KMS-11 (cell line): ENCODE results near the gene ZC2HC1C.
A peak's percentile ranks its signal among the peaks of the same experiment; 100 is the strongest.

Experiments
- H2AFZ ChIP-seq: fragments of 200-600 bp; sonication (generic); 2 replicates; pipeline ENCODE4 v1.6.1; 2016; ENCODE audit warnings: antibody characterized with exemption, mixed run types, low read depth
- H3K27ac ChIP-seq: fragments of 200-600 bp; sonication (generic); 2 replicates; pipeline ENCODE4 v1.6.1; 2016; ENCODE audit warnings: mild to moderate bottlenecking, mixed run types
- H3K27me3 ChIP-seq: fragments of 200-600 bp; sonication (generic); 2 replicates; pipeline ENCODE4 v1.6.1; 2017; ENCODE audit warnings: mild to moderate bottlenecking, low read depth, mixed run types, moderate library complexity; ENCODE audit not compliant: insufficient read depth
- H3K36me3 ChIP-seq: fragments of 200-600 bp; sonication (generic); 2 replicates; pipeline ENCODE4 v1.6.1; 2017; ENCODE audit warnings: mild to moderate bottlenecking, mixed run types; ENCODE audit not compliant: insufficient read depth
- H3K4me1 ChIP-seq: fragments of 200-600 bp; sonication (generic); 2 replicates; pipeline ENCODE4 v1.6.1; 2016; ENCODE audit warnings: mild to moderate bottlenecking, low read depth, mixed run types; ENCODE audit not compliant: poor library complexity, severe bottlenecking
- H3K4me2 ChIP-seq: fragments of 200-600 bp; sonication (generic); 2 replicates; pipeline ENCODE4 v1.7.0; 2016; ENCODE audit warnings: mild to moderate bottlenecking, mixed run types
- H3K4me3 ChIP-seq: fragments of 200-600 bp; sonication (generic); IDR thresholded peaks from 2 replicates; pipeline ENCODE4 v1.6.1; 2017; ENCODE audit warnings: low read depth, low read length, mixed read lengths; ENCODE audit not compliant: insufficient read depth
- H3K79me2 ChIP-seq: fragments of 200-600 bp; sonication (generic); 2 replicates; pipeline ENCODE4 v1.6.1; 2016; ENCODE audit warnings: low read depth, mixed run types; ENCODE audit not compliant: insufficient read depth
- H3K9ac ChIP-seq: fragments of 200-600 bp; sonication (generic); 2 replicates; pipeline ENCODE4 v1.6.1; 2016; ENCODE audit warnings: mild to moderate bottlenecking, mixed run types
- H4K20me1 ChIP-seq: fragments of 200-600 bp; sonication (generic); 2 replicates; pipeline ENCODE4 v1.6.1; 2016; ENCODE audit warnings: mild to moderate bottlenecking, mixed run types; ENCODE audit not compliant: insufficient read depth
- CTCF ChIP-seq: fragments of 200-600 bp; sonication (generic); conservative IDR thresholded peaks from 2 replicates; pipeline ENCODE4 v1.6.1; 2017; ENCODE audit warnings: low read depth, mild to moderate bottlenecking, antibody characterized with exemption, low read length, moderate library complexity, mixed read lengths

The ZC2HC1C gene

DNA sequence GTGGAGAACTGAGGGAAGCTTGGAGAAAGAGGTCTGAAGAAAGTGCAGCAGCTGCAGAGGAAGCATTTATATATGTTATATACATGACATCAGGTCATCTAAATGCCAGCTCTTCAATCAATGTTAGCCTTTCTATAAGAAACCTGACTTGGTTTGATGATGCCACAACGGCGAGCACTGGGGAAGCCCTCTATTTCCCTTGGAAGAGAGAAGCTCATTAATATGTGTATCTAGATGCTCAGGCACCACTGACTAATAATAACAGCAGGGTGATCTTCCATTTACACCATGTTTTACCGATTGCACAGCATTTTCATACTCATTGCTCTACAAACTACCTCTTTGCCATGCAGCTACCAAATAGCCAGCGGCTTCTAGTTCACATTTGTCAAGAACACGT, 6.4 kb upstream of the ZC2HC1C start:
- Histone ChIP-seq H2AFZ (peak overlapping the region; percentile 58), H3K4me1 (peaks cover 5% of the 10 kb centered on the region), H3K27ac (no peak overlapping the region)

DNA sequence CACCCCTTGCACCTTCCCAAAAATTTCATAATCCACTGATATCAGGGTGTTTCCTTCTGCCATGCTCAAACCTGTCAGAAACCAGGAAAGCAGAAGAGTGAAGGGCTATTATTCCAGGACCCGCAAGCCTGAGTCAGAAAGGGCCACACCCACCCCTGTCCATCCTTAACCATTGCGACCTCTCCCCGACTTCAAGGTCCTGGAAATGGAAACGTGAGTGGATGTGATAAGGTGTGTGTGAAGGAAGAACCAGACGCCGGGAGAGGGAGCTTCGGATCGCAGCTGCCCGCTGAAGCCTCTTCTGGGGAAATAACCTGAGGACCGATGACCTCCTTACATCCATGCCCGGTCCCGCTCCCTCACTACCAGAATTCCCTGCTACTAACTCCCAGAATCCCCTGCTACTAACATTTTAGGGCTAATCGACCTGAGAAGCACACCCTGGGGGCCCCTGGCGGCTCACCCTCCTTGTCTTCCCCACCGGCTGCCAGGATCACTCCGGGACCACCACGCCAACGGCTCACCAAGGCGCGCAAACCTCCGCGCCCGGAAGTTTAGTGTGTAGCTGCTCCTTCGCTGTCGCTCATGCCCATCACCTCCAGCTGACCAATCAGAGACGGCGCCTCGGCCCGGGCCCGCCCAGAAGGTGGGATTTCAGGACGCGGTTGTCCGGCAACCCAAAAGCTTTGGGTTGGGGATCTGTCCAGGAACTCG, 5.8 kb upstream of the ZC2HC1C start, which contains the start of gene ACYP1:
Gene ACYP1, minus strand, starts transcription at position 534 of the 714 bp plus-strand sequence. Its CDS starts 471 bp downstream, at position 63.
- TF ChIP-seq CTCF = no peak
- Histone ChIP-seq H3K27me3 (no peaks in the 10 kb centered on the region), H3K27ac (no peak within 1 kb of the TSS), H3K36me3 (no peaks in the 10 kb centered on the region), H3K79me2 (peaks cover 13% of the 10 kb centered on the region; the same call in 1 of the 2 replicates), H3K4me2 (peak within 1 kb of the TSS; percentile 63), H4K20me1 (no peaks in the 10 kb centered on the region), H3K4me1 (peaks cover 9% of the 10 kb centered on the region), H3K4me3 (no peak within 1 kb of the TSS), H2AFZ (peak within 1 kb of the TSS; percentile 58), H3K9ac (peak within 1 kb of the TSS; percentile 39; the same call in 1 of the 2 replicates)

More for the DNA sequence above, 6.4 kb upstream of the ZC2HC1C start:
- Histone ChIP-seq H3K4me2 (peak overlapping the region; percentile 63), H4K20me1 (no peaks in the 10 kb centered on the region), H3K79me2 (peaks cover 8% of the 10 kb centered on the region; the same call in 1 of the 2 replicates), H3K36me3 (no peaks in the 10 kb centered on the region), H3K4me3 (no peak overlapping the region), H3K27me3 (no peaks in the 10 kb centered on the region), H3K9ac (peak overlapping the region; percentile 39; the same call in 1 of the 2 replicates)
- TF ChIP-seq CTCF = no peak

- Histone ChIP-seq H3K9ac (peak overlapping the region; percentile 39; the same call in 1 of the 2 replicates), H2AFZ (peak overlapping the region; percentile 58), H4K20me1 (no peaks in the 10 kb centered on the region), H3K27ac (no peak overlapping the region), H3K4me2 (peak overlapping the region; percentile 63; the same call in 1 of the 2 replicates), H3K36me3 (no peaks in the 10 kb centered on the region), H3K79me2 (peaks cover 13% of the 10 kb centered on the region; the same call in 1 of the 2 replicates), H3K4me1 (peaks cover 9% of the 10 kb centered on the region), H3K27me3 (no peaks in the 10 kb centered on the region), H3K4me3 (no peak overlapping the region)
- no peak for TF ChIP-seq CTCF
These were observed 5.3 kb upstream of the ZC2HC1C start for GRCh38 chr14:75064205-75064567.

GRCh38 chr14:75066691-75067090, 2.8 kb upstream of the ZC2HC1C start:
- H3K79me2 ChIP-seq = peaks cover 13% of the 10 kb centered on the region; the same call in 1 of the 2 replicates
- TF ChIP-seq CTCF = no peak
- no peaks in the 10 kb centered on the region for H4K20me1 ChIP-seq
- no peak overlapping the region for H2AFZ ChIP-seq
- H3K27me3 ChIP-seq = no peaks in the 10 kb centered on the region
- no peak overlapping the region for H3K9ac ChIP-seq
- H3K36me3 ChIP-seq = no peaks in the 10 kb centered on the region
- H3K4me1 ChIP-seq = peaks cover 9% of the 10 kb centered on the region
- no peak overlapping the region for H3K4me3 ChIP-seq
- H3K27ac ChIP-seq = no peak overlapping the region
- no peak overlapping the region for H3K4me2 ChIP-seq
